ENCODE measurements around the gene JAK1. TPM values are rescaled to one million over a fixed set of nuclear protein-coding genes. Genes with fewer than 3 reads are reported as not detected.

The JAK1 gene
- total and polyA plus RNA-seq, 9 of the 15 experiments (the other 6 are each of a cell fraction or from before 2014, with no cell fraction given): 9.7 to 44.1 (median 42.5) TPM

DNA sequence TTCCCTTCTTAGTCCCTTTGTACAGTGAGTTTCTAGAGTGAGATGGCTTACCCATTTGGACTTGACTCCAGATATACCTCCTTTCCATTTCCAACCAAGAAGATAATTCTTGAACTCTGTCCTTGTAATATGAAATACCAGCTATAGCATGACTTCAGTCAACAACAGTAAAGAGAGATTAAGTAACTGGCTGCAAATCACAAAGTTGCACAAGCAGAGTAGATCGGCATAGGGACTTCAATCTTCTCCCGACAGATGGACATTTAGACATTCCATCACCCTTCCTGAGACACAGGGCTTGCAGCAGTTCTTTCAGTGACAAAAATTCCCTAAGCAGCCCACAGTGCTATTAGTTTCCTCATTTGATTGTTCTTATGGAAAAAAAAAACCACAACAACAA is 44.6 kb downstream of the JAK1 start (continued):
- TF ChIP-seq ZNF41 (CRISPR knock-in tag; conservative IDR thresholded peaks at IDR 0.05): no peak
- no peak for TF ChIP-seq E2F3 (CRISPR knock-in tag; IDR thresholded peaks at IDR 0.05)
- TF ChIP-seq GABPB1 (CRISPR knock-in tag; IDR thresholded peaks at IDR 0.05): no peak
- no peak for TF ChIP-seq PTRF (tag; IDR thresholded peaks at IDR 0.05)
- peak; percentile 37 for TF ChIP-seq TAL1 (IDR thresholded peaks at IDR 0.05)
- TF ChIP-seq ARHGAP35 (IDR thresholded peaks at IDR 0.05; ENCODE audit: partially characterized antibody): no peak
- no peak for TF ChIP-seq SMARCC2 (IDR thresholded peaks at IDR 0.05; ENCODE audit: low read depth)
- TF ChIP-seq TAF9B (IDR thresholded peaks at IDR 0.05; ENCODE audit: partially characterized antibody): no peak
- no peak for TF ChIP-seq FOXA1 (IDR thresholded peaks at IDR 0.05; ENCODE audit: borderline replicate concordance)
- TF ChIP-seq, protein P1, sequence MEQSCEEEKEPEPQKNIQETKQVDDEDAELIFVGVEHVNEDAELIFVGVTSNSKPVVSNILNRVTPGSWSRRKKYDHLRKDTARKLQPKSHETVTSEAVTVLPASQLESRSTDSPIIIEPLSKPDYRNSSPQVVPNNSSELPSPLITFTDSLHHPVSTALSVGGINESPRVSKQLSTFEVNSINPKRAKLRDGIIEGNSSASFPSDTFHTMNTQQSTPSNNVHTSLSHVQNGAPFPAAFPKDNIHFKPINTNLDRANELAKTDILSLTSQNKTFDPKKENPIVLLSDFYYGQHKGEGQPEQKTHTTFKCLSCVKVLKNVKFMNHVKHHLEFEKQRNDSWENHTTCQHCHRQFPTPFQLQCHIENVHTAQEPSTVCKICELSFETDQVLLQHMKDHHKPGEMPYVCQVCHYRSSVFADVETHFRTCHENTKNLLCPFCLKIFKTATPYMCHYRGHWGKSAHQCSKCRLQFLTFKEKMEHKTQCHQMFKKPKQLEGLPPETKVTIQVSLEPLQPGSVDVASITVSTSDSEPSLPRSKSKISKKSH (CRISPR knock-in tag; IDR thresholded peaks at IDR 0.05): no peak
- TF ChIP-seq, protein P2, sequence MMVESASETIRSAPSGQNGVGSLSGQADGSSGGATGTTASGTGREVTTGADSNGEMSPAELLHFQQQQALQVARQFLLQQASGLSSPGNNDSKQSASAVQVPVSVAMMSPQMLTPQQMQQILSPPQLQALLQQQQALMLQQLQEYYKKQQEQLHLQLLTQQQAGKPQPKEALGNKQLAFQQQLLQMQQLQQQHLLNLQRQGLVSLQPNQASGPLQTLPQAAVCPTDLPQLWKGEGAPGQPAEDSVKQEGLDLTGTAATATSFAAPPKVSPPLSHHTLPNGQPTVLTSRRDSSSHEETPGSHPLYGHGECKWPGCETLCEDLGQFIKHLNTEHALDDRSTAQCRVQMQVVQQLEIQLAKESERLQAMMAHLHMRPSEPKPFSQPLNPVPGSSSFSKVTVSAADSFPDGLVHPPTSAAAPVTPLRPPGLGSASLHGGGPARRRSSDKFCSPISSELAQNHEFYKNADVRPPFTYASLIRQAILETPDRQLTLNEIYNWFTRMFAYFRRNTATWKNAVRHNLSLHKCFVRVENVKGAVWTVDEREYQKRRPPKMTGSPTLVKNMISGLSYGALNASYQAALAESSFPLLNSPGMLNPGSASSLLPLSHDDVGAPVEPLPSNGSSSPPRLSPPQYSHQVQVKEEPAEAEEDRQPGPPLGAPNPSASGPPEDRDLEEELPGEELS (CRISPR knock-in tag; IDR thresholded peaks at IDR 0.05; ENCODE audit: borderline replicate concordance): no peak
- TF ChIP-seq NONO (IDR thresholded peaks at IDR 0.05; ENCODE audit: low read depth in 2 of 2, low read length in 1 of 2): no peak
- no peak for TF ChIP-seq ZNF175 (CRISPR knock-in tag; IDR thresholded peaks at IDR 0.05; ENCODE audit: low read depth)
- TF ChIP-seq IRF1 (CRISPR knock-in tag; IDR thresholded peaks at IDR 0.05; ENCODE audit: borderline replicate concordance): no peak
- no peak for TF ChIP-seq ELF2 (CRISPR knock-in tag; IDR thresholded peaks at IDR 0.05)
- TF ChIP-seq GABPA (tag; conservative IDR thresholded peaks at IDR 0.05; ENCODE audit: low read depth): no peak
- TF ChIP-seq BCOR (IDR thresholded peaks at IDR 0.05): no peak
- TF ChIP-seq PCBP2 (IDR thresholded peaks at IDR 0.05; ENCODE audit: low read depth, low read length, poor library complexity, severe bottlenecking): no peak
- TF ChIP-seq L3MBTL2 (IDR thresholded peaks at IDR 0.05): no peak
- TF ChIP-seq DPF2 (IDR thresholded peaks at IDR 0.05): no peak
- no peak for TF ChIP-seq RBBP5 (IDR thresholded peaks at IDR 0.05; ENCODE audit: borderline replicate concordance, insufficient read depth, low read length, poor library complexity, severe bottlenecking)
- TF ChIP-seq SP2 (IDR thresholded peaks at IDR 0.05; ENCODE audit: extremely low read depth, low read depth, low read length, poor library complexity, severe bottlenecking): no peak
- no peak for TF ChIP-seq LEF1 (IDR thresholded peaks at IDR 0.05)
- TF ChIP-seq MEIS2 (IDR thresholded peaks at IDR 0.05; ENCODE audit: partially characterized antibody): peak; percentile 31

All from K562 (cell line).